GM12873 (cell line): ENCODE data around the gene AMH.

Source experiments
- CTCF ChIP-seq: IDR thresholded peaks from 2 replicates; pipeline ENCODE4 v1.5.1; 2012; ENCODE audit warnings: low read depth, mild to moderate bottlenecking, moderate library complexity, low read length, control low read depth; ENCODE audit not compliant: insufficient read depth; ENCODE audit errors: missing control alignments

The AMH gene

GRCh38 chr19:2287585-2288337 is 38.6 kb downstream of the AMH start:
- TF ChIP-seq CTCF = no peak

GRCh38 chr19:2288338-2288817 is 39.3 kb downstream of the AMH start:
- no peak for TF ChIP-seq CTCF

GRCh38 chr19:2288818-2289713 is 39.9 kb downstream of the AMH start:
- no peak for TF ChIP-seq CTCF

GRCh38 chr19:2289714-2290435 is 40.8 kb downstream of the AMH start:
- no peak for TF ChIP-seq CTCF

- TF ChIP-seq CTCF = no peak
Measured at GRCh38 chr19:2290441-2291184, 41.5 kb downstream of the AMH start.

- no peak for TF ChIP-seq CTCF
Measured at GRCh38 chr19:2291185-2291751, 42.1 kb downstream of the AMH start.
